Measurements from ENCODE around the gene MRPS17.
"Not testable (repeated sequence)": the region's sequence is repeated elsewhere in the genome, so short reads cannot be mapped to it uniquely, and the experiment has no call there.

The MRPS17 gene

GRCh38 chr7:55928006-55928767, 23.5 kb upstream of the MRPS17 start:
- no peak overlapping the region for H3K4me3 ChIP-seq (ENCODE audit: severe bottlenecking)
- no peak for ATAC-seq (ENCODE audit: low read depth)
- no peak for DNase-seq (ENCODE audit: low spot score)
- H3K4me1 ChIP-seq (ENCODE audit: insufficient read depth, poor library complexity, severe bottlenecking): no peaks in the 10 kb centered on the region
- H3K9me3 ChIP-seq (ENCODE audit: severe bottlenecking): no peaks in the 10 kb centered on the region
- no peaks in the 10 kb centered on the region for H3K27me3 ChIP-seq (ENCODE audit: insufficient read depth, poor library complexity, severe bottlenecking)
- TF ChIP-seq CTCF (IDR thresholded peaks at IDR 0.05; ENCODE audit: poor library complexity, severe bottlenecking): no peak
- no peak overlapping the region for H3K27ac ChIP-seq (ENCODE audit: poor library complexity, severe bottlenecking)
- no peaks in the 10 kb centered on the region for H3K36me3 ChIP-seq (ENCODE audit: low read depth)

GRCh38 chr7:55931421-55932151, 20.1 kb upstream of the MRPS17 start:
- Histone ChIP-seq H3K9me3 (ENCODE audit: severe bottlenecking) (no peaks in the 10 kb centered on the region), H3K27ac (ENCODE audit: poor library complexity, severe bottlenecking) (no peak overlapping the region), H3K27me3 (ENCODE audit: insufficient read depth, poor library complexity, severe bottlenecking) (no peaks in the 10 kb centered on the region), H3K36me3 (ENCODE audit: low read depth) (no peaks in the 10 kb centered on the region), H3K4me3 (ENCODE audit: severe bottlenecking) (no peak overlapping the region), H3K4me1 (ENCODE audit: insufficient read depth, poor library complexity, severe bottlenecking) (no peaks in the 10 kb centered on the region)
- no peak for TF ChIP-seq CTCF (IDR thresholded peaks at IDR 0.05; ENCODE audit: poor library complexity, severe bottlenecking)
- DNase-seq (ENCODE audit: low spot score) (no peak), ATAC-seq (ENCODE audit: low read depth) (no peak)

DNA sequence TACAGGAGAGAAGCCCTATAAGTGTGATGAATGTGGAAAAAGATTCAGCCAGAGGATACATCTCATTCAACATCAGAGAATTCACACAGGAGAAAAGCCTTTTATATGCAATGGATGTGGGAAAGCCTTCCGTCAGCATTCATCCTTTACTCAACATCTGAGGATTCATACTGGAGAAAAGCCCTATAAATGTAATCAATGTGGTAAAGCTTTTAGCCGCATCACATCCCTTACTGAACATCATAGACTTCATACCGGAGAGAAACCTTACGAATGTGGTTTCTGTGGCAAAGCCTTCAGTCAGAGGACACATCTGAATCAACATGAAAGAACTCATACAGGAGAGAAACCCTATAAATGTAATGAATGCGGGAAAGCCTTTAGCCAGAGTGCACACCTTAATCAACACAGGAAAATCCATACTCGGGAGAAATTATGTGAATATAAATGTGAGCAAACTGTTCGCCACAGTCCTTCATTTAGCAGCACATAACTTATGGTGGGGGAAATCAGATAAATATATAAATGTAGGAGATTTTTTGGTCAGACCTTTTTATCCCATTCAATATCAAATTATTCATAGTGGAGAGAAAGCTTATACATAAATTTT, 12.1 kb upstream of the MRPS17 start:
- DNase-seq (ENCODE audit: low spot score): no peak
- no peaks in the 10 kb centered on the region for H3K4me1 ChIP-seq (ENCODE audit: insufficient read depth, poor library complexity, severe bottlenecking)
- TF ChIP-seq CTCF (IDR thresholded peaks at IDR 0.05; ENCODE audit: poor library complexity, severe bottlenecking): no peak
- no peaks in the 10 kb centered on the region for H3K36me3 ChIP-seq (ENCODE audit: low read depth)
- no peak for ATAC-seq (ENCODE audit: low read depth)
- no peak overlapping the region for H3K4me3 ChIP-seq (ENCODE audit: severe bottlenecking)
- H3K27me3 ChIP-seq (ENCODE audit: insufficient read depth, poor library complexity, severe bottlenecking): no peaks in the 10 kb centered on the region
- H3K27ac ChIP-seq (ENCODE audit: poor library complexity, severe bottlenecking): no peak overlapping the region
- peaks cover 8% of the 10 kb centered on the region for H3K9me3 ChIP-seq (ENCODE audit: severe bottlenecking)

DNA sequence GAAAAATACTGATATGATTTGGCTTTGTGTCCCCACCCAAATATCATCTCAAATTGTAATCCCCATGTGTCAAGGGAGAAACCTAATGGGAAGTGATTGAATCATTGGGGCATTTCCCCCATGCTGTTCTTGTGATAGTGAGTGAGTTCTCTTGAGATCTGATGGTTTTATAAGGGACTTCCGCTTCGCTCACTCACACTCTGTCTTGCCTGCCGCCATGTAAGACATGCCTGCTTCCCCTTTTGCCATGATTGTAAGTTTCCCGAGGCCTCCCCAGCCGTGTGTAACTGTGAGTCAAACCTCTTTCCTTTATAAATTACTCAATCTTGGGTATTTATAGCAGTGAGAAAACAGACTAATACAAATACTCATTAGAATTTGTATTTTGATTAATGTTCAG, 5.1 kb upstream of the MRPS17 start:
- no peak for ATAC-seq (ENCODE audit: low read depth)
- Histone ChIP-seq H3K4me1 (ENCODE audit: insufficient read depth, poor library complexity, severe bottlenecking) (no peaks in the 10 kb centered on the region), H3K4me3 (ENCODE audit: severe bottlenecking) (no peak overlapping the region), H3K9me3 (ENCODE audit: severe bottlenecking) (no peaks in the 10 kb centered on the region), H3K27ac (ENCODE audit: poor library complexity, severe bottlenecking) (no peak overlapping the region), H3K36me3 (ENCODE audit: low read depth) (no peaks in the 10 kb centered on the region), H3K27me3 (ENCODE audit: insufficient read depth, poor library complexity, severe bottlenecking) (no peaks in the 10 kb centered on the region)
- DNase-seq (ENCODE audit: low spot score): no peak
- TF ChIP-seq CTCF (IDR thresholded peaks at IDR 0.05; ENCODE audit: poor library complexity, severe bottlenecking): no peak

GRCh38 chr7:55952352-55952671, 635 bp downstream of the MRPS17 start:
- H3K4me1 ChIP-seq (ENCODE audit: insufficient read depth, poor library complexity, severe bottlenecking); ATAC-seq (ENCODE audit: low read depth); H3K9me3 ChIP-seq (ENCODE audit: severe bottlenecking); DNase-seq (ENCODE audit: low spot score); H3K27me3 ChIP-seq (ENCODE audit: insufficient read depth, poor library complexity, severe bottlenecking): not testable (repeated sequence)
- Histone ChIP-seq H3K27ac (ENCODE audit: poor library complexity, severe bottlenecking) (peak overlapping the region; percentile 24), H3K36me3 (ENCODE audit: low read depth) (peaks cover 32% of the 10 kb centered on the region), H3K4me3 (ENCODE audit: severe bottlenecking) (peak overlapping the region; percentile 75)

Measured in RWPE2 (cell line).